HepG2 (cell line): Measurements from ENCODE around the gene RHOT1. TPM values are rescaled to one million over a fixed set of nuclear protein-coding genes. Genes with fewer than 3 reads are reported as not detected.

Experiments
- ATAC-seq: fragments of 200-7000 bp; cut with Tn5 transposase; 3 replicates; pipeline ENCODE4 v1.9.1; 2020; ENCODE audit warnings: mild to moderate bottlenecking, moderate library complexity
- BruUV-seq: library from RNA; stranded (reverse); fragments of 400-500 nt; replicated peaks from 2 replicates; lab custom pipeline; 2021; lab: Mats Ljungman, UMichigan
- CTCF ChIA-PET: fragments of 300-600 bp; formaldehyde crosslinking; extraction: SDS; loops from one replicate; lab custom pipeline; 2021; ENCODE audit warnings: low total read pairs, inconsistent platforms, low intra/inter-chr PET ratio; lab: Yijun Ruan, JAX
- POLR2A ChIA-PET: fragments of 350-600 bp; sonication (Branson Sonifier 250); formaldehyde crosslinking; loops from one replicate; lab custom pipeline; 2020; ENCODE audit warnings: antibody characterized with exemption, inconsistent platforms; lab: Yijun Ruan, JAX
- DNase-seq: peaks from one replicate; pipeline ENCODE4 v3.0.0-alpha.2; 2015; ENCODE audit warnings: low spot score
- FAIRE-seq: peaks from 3 replicates; lab custom pipeline; 2011; peaks lifted over from hg19 to GRCh38; lab: Jason Lieb, UNC
- H2AFZ ChIP-seq: one replicate; pipeline ENCODE4 v1.6.1; 2011; ENCODE audit warnings: low read length, inconsistent platforms
- H3K27ac ChIP-seq: fragments of 300-600 bp; 3 replicates; pipeline ENCODE4 v1.8.0; 2011; ENCODE audit warnings: mixed run types, mild to moderate bottlenecking, mixed read lengths, low read length, inconsistent platforms; ENCODE audit not compliant: insufficient read depth; ENCODE audit errors: extremely low read length
- H3K27me3 ChIP-seq, 2 experiments: fragments of 200-600 bp in 1 of 2; 2 replicates in 1 of 2; 3 replicates in 1 of 2; pipeline versions ENCODE4 v1.6.0 to v1.8.0; 2011; ENCODE audit warnings: low read length in 2 of 2, mild to moderate bottlenecking in 2 of 2, moderate library complexity in 2 of 2, inconsistent platforms in 1 of 2; ENCODE audit not compliant: insufficient read depth in 2 of 2, control insufficient read depth in 1 of 2
- H3K36me3 ChIP-seq, 2 experiments: fragments of 200-600 bp in 1 of 2; replicated peaks in 1 of 2; 2 replicates in 1 of 2; 3 replicates in 1 of 2; pipeline versions ENCODE4 v1.5.1 to v1.8.0; 2011; ENCODE audit warnings: low read length in 2 of 2, inconsistent platforms in 1 of 2; ENCODE audit not compliant: insufficient read depth in 2 of 2, control insufficient read depth in 1 of 2
- H3K4me1 ChIP-seq: 2 replicates; pipeline ENCODE4 v1.5.1; 2012; ENCODE audit warnings: low read length, inconsistent platforms; ENCODE audit not compliant: insufficient read depth
- H3K4me2 ChIP-seq: 2 replicates; pipeline ENCODE4 v1.6.0; 2011; ENCODE audit warnings: low read depth, low read length, inconsistent platforms
- H3K4me3 ChIP-seq, 3 experiments: fragments of 200-600 bp in 1 of 3; sonication (generic), shearing (Covaris generic) in 1 of 3; replicated peaks in 1 of 3; 2 replicates each; pipeline ENCODE4 v1.5.1; 2011 to 2016; ENCODE audit warnings: low read length in 3 of 3, inconsistent platforms in 2 of 3, low read depth in 2 of 3, mild to moderate bottlenecking in 2 of 3, control low read depth in 1 of 3, mixed read lengths in 1 of 3; ENCODE audit not compliant: insufficient read depth in 1 of 3
- H3K79me2 ChIP-seq: one replicate; pipeline ENCODE4 v1.6.1; 2011; ENCODE audit warnings: low read length, inconsistent platforms; ENCODE audit not compliant: insufficient read depth
- H3K9ac ChIP-seq: 2 replicates; pipeline ENCODE4 v1.6.0; 2011; ENCODE audit warnings: mild to moderate bottlenecking, low read depth, low read length, inconsistent platforms; ENCODE audit not compliant: insufficient read depth
- H3K9me3 ChIP-seq: 2 replicates; pipeline ENCODE4 v1.5.1; 2012; ENCODE audit warnings: mild to moderate bottlenecking, low read length
- H4K20me1 ChIP-seq: 2 replicates; pipeline ENCODE4 v1.6.0; 2011; ENCODE audit warnings: inconsistent platforms, mild to moderate bottlenecking, low read length, moderate library complexity; ENCODE audit not compliant: insufficient read depth
- CENPT ChIP-seq: sonication (generic); formaldehyde crosslinking; IDR thresholded peaks from 2 replicates; pipeline ENCODE4 v1.8.0; 2022; ENCODE audit warnings: low read depth, mild to moderate bottlenecking, moderate library complexity, missing genetic modification reagents
- EED ChIP-seq: sonication (generic); formaldehyde crosslinking; IDR thresholded peaks from 2 replicates; pipeline ENCODE4 v1.5.0; 2020; ENCODE audit warnings: mild to moderate bottlenecking, missing genetic modification reagents
- FOXC1 ChIP-seq: sonication (generic); formaldehyde crosslinking; IDR thresholded peaks from 2 replicates; pipeline ENCODE4 v1.8.0; 2022; ENCODE audit warnings: mild to moderate bottlenecking, missing genetic modification reagents, borderline replicate concordance
- HBP1 ChIP-seq: IDR thresholded peaks from 2 replicates; pipeline ENCODE4 v1.6.1; 2016; ENCODE audit warnings: low read depth, control low read depth
- MEIS1 ChIP-seq: sonication (generic); formaldehyde crosslinking; IDR thresholded peaks from 2 replicates; pipeline ENCODE4 v1.9.0; 2021; ENCODE audit warnings: mild to moderate bottlenecking, missing genetic modification reagents, moderate library complexity, borderline replicate concordance
- MTERF4 ChIP-seq: sonication (generic); formaldehyde crosslinking; IDR thresholded peaks from 2 replicates; pipeline ENCODE4 v1.8.0; 2023; ENCODE audit warnings: mild to moderate bottlenecking, missing genetic modification reagents
- REL ChIP-seq: sonication (generic); formaldehyde crosslinking; conservative IDR thresholded peaks from 2 replicates; pipeline ENCODE4 v1.8.0; 2022; ENCODE audit warnings: mild to moderate bottlenecking, missing genetic modification reagents, moderate library complexity
- SNAPC5 ChIP-seq: sonication (generic); formaldehyde crosslinking; IDR thresholded peaks from 2 replicates; pipeline ENCODE4 v1.8.1; 2023; ENCODE audit warnings: mild to moderate bottlenecking, missing genetic modification reagents, borderline replicate concordance
- ZNF274 ChIP-seq: sonication (generic); formaldehyde crosslinking; IDR thresholded peaks from 2 replicates; pipeline ENCODE4 v1.5.1; 2020; ENCODE audit warnings: mild to moderate bottlenecking, missing genetic modification reagents
- ZNF547 ChIP-seq: sonication (generic); formaldehyde crosslinking; IDR thresholded peaks from 2 replicates; pipeline ENCODE4 v1.5.1; 2020; ENCODE audit warnings: mild to moderate bottlenecking, missing genetic modification reagents
- ZNF83 ChIP-seq: sonication (generic); formaldehyde crosslinking; IDR thresholded peaks from 2 replicates; pipeline ENCODE4 v1.4.0; 2020; ENCODE audit warnings: missing genetic modification reagents, mild to moderate bottlenecking, borderline replicate concordance
- WGBS: methylation state at CpG from one replicate; pipeline ENCODE4 v1.1.6; 2017; ENCODE audit warnings: low lambda C conversion rate; 5-methylcytosine and 5-hydroxymethylcytosine counted together
- in situ Hi-C: cut with HindIII; loops from 2 replicates; pipeline ENCODE4 v1.10.0; 2017; ENCODE audit warnings: low pct_unique_long_range_greater_than_20kb; ENCODE audit not compliant: extremely low pct_ligation_motif_present
- intact Hi-C: fragments of 100-400 bp; cut with micrococcal nuclease; formaldehyde crosslinking; loops from one replicate; pipeline ENCODE4 v1.10.0; 2022; ENCODE audit not compliant: unreplicated experiment
- polyA plus RNA-seq, 8 experiments: library from polyadenylated mRNA; depleted of rRNA in 3 of 8; stranded (reverse) in 7 of 8; unstranded in 1 of 8; fragments of >200 nt; fragmentation: Illumina TruSeq in 4 of 8; extraction: Trizol in 4 of 8; gene quantifications; 2 replicates each; pipeline versions ENCODE4 v1.2.1 to v1.2.3, GENCODE V29; 2011 to 2016; ENCODE audit warnings: low read depth in 4 of 8, missing spikeins in 1 of 8, mixed read lengths in 1 of 8; ENCODE audit not compliant: insufficient read depth in 1 of 8
- total RNA-seq, 5 experiments: library from RNA; depleted of rRNA; stranded (reverse); fragments of >200 nt; fragmentation: Illumina TruSeq; extraction: Trizol; gene quantifications; 2 replicates each; pipeline ENCODE4 v1.2.3, GENCODE V29; 2016; ENCODE audit warnings: low read depth in 1 of 5

Gene RHOT1
- total and polyA plus RNA-seq, 2 of the 13 experiments (the other 11 are each of a cell fraction or from before 2014, with no cell fraction given): 25.6 to 41.5 TPM

- BruUV-seq: no TSS peak
- no peak overlapping the region for H3K27ac ChIP-seq
- ATAC-seq (no peak), FAIRE-seq (no peak), DNase-seq (no peak)
- H3K4me2 ChIP-seq: no peak overlapping the region
- TF ChIP-seq CENPT (CRISPR knock-in tag) (no peak), ZNF83 (CRISPR knock-in tag) (no peak), FOXC1 (no peak), ZNF547 (CRISPR knock-in tag) (no peak), SNAPC5 (CRISPR knock-in tag) (no peak), ZNF274 (CRISPR knock-in tag) (no peak), HBP1 (no peak), EED (no peak), REL (CRISPR knock-in tag) (no peak), MTERF4 (CRISPR knock-in tag) (no peak), MEIS1 (CRISPR knock-in tag) (no peak)
- peaks cover 16 to 63% of the 10 kb centered on the region in 2 experiments for H3K27me3 ChIP-seq
- in situ Hi-C loops (no loop called here), intact Hi-C loops (no loop called here)
- H3K4me1 ChIP-seq: peaks cover 23% of the 10 kb centered on the region
- H3K4me3 ChIP-seq: no peak overlapping the region
- H3K36me3 ChIP-seq: no peaks in the 10 kb centered on the region
- no peak overlapping the region for H3K9ac ChIP-seq
- 65% methylated on average over 10 of the region's 11 CpGs for WGBS
- no peak overlapping the region for H2AFZ ChIP-seq
- no peaks in the 10 kb centered on the region for H4K20me1 ChIP-seq
- no peaks in the 10 kb centered on the region for H3K9me3 ChIP-seq
- H3K79me2 ChIP-seq: no peaks in the 10 kb centered on the region
- ChIA-PET CTCF (no interaction called here), POLR2A (no interaction called here)
Measured at GRCh38 chr17:32269377-32269776, 127.1 kb downstream of the RHOT1 start.
